ENCODE results near the gene THOC2.
A peak's percentile ranks its signal among the peaks of the same experiment; 100 is the strongest.

- TF ChIP-seq CTCF (IDR thresholded peaks at IDR 0.05) (no peak), POLR2AphosphoS5 (IDR thresholded peaks at IDR 0.05; ENCODE audit: insufficient read depth in 1 of 2, low read depth in 1 of 2) (peak in 1 of 2 donors; percentile 52)
Measured at GRCh38 chrX:123764967-123765871, 32.4 kb upstream of the THOC2 start.

Data from vagina (tissue), 2 donors.